AG09319 (cell line): Measurements from ENCODE around the gene HIRA.
"Not testable (repeated sequence)": the region's sequence is repeated elsewhere in the genome, so short reads cannot be mapped to it uniquely, and the experiment has no call there.

Source experiments
- DNase-seq: peaks from one replicate; pipeline ENCODE4 v3.0.0-alpha.2; 2010; ENCODE audit warnings: low read depth; ENCODE audit errors: extremely low read depth
- CTCF ChIP-seq: IDR thresholded peaks from 2 replicates; pipeline ENCODE4 v1.5.1; 2011; ENCODE audit warnings: low read depth, mild to moderate bottlenecking, inconsistent platforms, low read length, moderate library complexity

The HIRA gene

GRCh38 chr22:19375435-19375834 lies 56.1 kb downstream of the HIRA start:
- no peak for DNase-seq
- no peak for TF ChIP-seq CTCF

- DNase-seq = no peak
- TF ChIP-seq CTCF = no peak
Observed at GRCh38 chr22:19374410-19374809, 57.1 kb downstream of the HIRA start.

- TF ChIP-seq CTCF = no peak
- no peak for DNase-seq
Observed at GRCh38 chr22:19373450-19373849, 58.1 kb downstream of the HIRA start.

- no peak for DNase-seq
- TF ChIP-seq CTCF = no peak
Observed at GRCh38 chr22:19371893-19372292, 59.6 kb downstream of the HIRA start.

GRCh38 chr22:19368876-19369275 lies 62.7 kb downstream of the HIRA start:
- no peak for TF ChIP-seq CTCF
- DNase-seq = no peak

- no peak for DNase-seq
- no peak for TF ChIP-seq CTCF
Observed at GRCh38 chr22:19367763-19368367, 63.7 kb downstream of the HIRA start.

GRCh38 chr22:19363541-19363940 lies 68.0 kb downstream of the HIRA start:
- DNase-seq = not testable (repeated sequence)

- no peak for DNase-seq
- TF ChIP-seq CTCF = no peak
Observed at GRCh38 chr22:19361501-19362103, 69.9 kb downstream of the HIRA start.
